Hematopoietic multipotent progenitor cell (in vitro differentiated cells): ENCODE data around the gene PDE11A. TPM values are rescaled to one million over a fixed set of nuclear protein-coding genes. Genes with fewer than 3 reads are reported as not detected.
"Not testable (repeated sequence)": the region's sequence is repeated elsewhere in the genome, so short reads cannot be mapped to it uniquely, and the experiment has no call there.

Experiments
- DNase-seq, 3 donors: peaks; one replicate each; pipeline ENCODE4 v3.0.0-alpha.2; 2011 to 2015; ENCODE audit warnings: low read depth in 2 of 3, low spot score in 2 of 3
- total RNA-seq: library from RNA; depleted of rRNA; stranded (reverse); fragments of >200 nt; gene quantifications from one replicate; pipeline ENCODE4 v1.2.3, GENCODE V29; 2012

The PDE11A gene
- under 0.01 TPM for total RNA-seq

DNA sequence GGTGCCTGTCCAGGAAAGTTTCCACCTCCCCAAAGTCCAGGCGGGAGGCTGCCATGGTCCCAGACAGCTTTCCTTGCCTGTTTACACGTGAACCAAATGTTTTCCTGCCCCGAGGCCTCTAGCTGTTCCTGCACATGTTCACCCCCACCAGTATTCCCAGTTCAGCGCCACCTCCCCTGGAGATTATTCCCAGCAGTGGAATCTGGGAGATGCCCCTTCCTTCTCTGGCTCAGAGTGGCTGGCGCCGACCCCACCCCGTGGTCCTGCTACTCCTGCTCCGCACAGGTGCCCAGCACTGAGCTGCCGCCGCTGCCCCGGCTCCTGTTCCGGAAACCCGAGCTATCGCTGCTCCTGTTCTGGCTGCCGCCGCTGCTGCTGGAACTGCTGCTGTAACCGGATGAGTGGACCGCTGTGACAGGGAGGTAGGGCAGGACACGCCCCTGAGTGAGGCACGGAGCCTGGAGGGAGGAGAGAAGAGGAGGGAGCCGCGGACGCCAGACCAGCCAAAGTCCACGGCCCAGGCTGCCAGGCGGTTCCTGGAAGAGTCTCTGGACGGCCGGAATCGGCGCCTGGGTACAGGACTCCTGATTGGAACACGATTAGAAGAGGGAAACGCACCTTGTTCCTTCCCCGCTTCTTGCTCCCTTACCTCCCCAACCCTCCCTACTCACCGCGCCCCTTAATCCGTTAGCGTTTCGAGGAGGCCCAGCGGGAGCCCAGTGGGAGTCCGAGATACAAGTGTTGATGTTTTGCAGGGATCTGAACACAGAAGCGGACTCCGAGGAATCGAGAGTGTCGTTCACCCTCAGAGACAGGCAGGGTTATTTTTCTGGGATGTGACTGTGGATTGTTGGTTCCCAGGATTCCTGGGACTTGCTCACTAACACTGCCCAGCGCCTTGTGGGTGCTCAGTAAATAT is at the start of gene PDE11A:
PDE11A (minus strand) TSS at position 395 of the 919 bp plus-strand sequence; CDS start at position 55, 340 bp downstream.
- peak in 2 of 3 donors; percentile 45 to 61 for DNase-seq

DNA sequence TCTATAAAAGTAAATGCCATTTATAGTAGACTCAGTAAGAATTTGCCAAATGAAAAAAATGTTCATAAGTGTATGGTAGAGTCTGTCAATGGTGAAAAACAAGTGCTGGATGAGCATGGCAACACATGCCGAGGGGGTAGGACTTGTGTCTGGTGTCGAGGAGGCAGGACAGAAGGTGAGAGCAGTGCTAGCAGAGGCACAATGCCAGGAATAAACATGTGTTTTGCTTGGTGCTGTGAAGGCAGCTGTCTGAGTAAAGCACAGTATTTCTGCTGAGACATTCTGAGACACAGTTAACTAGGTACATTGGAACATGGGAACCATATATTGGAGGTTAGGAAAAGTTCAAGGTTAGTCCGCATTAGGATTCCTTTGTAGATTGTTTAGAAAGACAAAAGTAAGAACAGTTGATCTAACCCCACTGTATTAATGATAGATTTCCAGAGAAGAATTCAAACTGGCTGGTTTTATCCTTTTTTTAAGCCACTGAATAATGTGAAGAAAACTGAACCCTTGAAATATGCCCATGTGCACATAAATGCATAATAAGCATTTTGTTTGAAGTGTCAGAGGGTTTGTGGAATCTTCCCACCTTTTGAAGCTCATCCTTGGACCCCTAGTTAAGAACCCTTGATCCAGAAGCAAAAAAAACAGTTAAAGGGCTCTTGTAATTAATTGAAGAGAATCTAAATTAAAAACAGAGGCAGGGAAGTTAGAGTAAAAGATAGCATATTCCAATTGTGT is 46.8 kb upstream of the PDE11A start:
- DNase-seq: no peak

DNA sequence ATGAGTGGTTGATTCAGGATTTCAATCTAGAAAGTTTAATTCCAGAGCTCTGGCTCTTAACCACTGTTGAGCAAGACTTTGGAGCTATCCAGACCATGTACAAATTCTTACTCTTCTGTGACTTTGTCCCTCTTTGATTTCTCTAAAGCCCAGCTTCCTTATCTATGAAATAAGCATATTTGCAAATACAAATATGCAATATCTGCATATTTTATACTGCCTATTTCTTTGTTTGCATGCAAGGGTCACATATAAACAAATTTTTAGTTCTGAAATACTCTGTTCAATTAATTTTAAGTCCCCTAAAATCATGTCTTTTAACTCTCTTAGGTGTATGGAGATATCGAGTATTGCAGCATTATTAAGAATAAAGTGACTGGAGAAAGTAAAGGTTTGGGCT is 45.1 kb upstream of the PDE11A start:
- DNase-seq: no peak

DNA sequence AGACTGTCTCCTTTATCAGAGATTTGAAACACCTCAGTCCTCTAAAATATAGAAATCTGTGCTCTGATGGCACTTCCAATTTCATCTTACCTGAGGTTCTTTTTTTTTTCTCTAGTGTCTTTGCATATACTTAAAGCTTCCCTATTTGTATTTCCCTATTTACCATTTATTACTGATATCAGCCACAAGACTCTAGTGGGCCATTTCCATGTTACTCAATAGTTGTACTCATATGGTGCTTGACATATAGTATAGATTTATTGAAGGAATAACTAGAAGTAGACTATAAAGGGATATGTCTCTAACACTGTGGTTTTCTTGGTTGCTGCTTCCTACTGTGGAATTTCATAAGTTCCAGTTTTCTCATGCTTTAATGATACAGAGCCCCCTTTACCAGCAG is 42.7 kb upstream of the PDE11A start:
- no peak for DNase-seq

DNA sequence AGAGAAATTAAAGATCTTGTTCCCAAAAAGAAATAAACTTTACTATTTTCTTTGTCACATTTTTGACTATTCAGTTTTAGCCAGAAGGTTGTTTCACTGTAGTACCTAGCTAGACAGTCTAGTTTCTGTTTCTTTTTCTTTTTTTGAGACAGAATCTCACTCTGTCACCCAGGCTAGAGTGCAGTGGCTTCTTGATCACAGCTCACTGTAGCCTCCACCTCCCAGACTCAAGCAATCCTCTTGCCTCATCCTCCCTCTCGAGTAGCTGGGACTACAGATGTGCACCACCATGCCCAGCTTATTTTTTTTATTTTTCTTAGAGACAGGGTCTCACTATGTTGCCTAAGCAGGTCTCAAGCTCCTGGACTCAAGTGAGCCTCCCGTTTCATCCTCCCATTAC is 41.9 kb upstream of the PDE11A start:
- DNase-seq: no peak

DNA sequence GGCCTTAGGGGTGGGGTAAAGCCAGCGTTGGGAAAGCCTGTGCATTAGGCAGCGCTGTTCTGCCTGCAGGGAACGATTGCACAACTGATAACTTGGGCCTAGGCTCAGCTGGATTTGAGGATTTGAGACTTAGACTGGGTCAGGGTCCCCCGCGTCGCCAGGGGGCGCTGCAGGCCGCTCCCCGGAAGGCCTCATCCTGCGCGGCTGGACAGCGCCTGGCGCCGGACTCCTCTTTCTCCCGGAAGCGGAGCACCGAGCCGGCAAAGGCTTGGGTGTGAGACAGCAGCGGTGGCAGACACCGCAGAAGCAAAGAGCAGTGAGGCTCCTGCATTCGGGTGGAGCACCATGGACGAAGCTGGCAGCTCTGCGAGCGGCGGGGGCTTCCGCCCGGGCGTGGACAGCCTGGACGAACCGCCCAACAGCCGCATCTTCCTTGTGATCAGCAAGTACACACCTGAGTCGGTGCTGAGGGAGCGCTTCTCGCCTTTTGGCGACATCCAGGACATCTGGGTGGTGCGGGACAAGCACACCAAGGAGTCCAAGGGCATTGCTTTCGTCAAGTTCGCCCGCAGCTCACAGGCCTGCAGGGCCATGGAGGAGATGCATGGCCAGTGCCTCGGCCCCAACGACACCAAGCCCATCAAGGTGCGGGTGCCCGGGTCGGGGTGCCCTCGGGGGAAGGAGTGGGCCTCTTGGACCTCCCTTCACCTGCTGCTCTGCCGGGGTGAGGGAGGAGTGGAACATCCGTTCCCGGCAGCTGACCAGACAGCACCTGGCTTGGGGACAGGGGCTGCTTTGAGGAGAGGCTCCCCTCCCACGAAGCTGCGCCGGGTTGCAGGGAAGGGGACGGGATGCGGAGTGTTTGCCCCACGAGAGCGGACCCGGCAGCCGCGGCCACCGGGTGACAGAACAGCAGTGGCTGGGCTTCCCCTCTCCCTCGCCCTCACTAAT is 39.9 kb upstream of the PDE11A start, which contains the start of gene RBM45:
RBM45 (plus strand) TSS at position 236 of the 951 bp plus-strand sequence; CDS start at position 346, 110 bp downstream.
- DNase-seq: peak; percentile 75 to 90 (median 89)

DNA sequence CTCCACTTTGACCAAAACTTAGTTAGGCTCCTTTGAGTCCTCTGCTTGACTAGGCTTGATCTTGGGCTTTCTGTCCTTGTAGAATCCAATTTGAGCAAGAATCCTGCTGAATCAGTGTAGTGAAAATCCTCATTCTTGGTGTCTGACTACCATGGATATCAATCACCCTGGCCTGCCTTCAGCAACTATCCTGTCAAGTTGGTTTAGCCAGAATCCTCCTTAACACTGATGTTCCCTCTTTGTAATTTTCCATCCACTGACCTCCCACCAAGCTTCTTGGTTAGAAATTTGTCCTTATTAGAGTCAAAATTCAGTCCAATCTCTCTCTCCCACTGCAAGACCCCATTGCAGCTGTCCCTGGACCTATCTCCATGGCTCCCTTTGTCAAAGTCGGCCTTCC is 39.2 kb upstream of the PDE11A start:
- DNase-seq: no peak

DNA sequence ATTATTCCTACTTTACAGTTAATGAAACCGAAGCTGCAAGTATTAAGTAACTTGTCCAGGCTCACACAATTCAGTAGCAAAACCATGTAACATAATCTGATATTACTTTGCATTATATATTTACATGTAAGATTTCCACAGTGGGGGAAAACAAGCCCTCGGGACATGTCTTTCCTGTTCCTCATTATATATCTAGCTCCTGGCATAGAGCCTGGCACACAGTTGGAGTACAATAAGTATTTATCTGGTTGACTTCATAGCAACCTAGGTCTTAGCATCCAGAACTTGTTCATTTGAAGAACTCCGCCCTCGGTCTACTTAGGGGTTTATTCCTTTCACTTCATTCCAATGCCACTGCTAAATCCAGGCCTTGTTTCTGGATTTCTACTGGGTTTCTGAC is 38.1 kb upstream of the PDE11A start:
- no peak for DNase-seq

DNA sequence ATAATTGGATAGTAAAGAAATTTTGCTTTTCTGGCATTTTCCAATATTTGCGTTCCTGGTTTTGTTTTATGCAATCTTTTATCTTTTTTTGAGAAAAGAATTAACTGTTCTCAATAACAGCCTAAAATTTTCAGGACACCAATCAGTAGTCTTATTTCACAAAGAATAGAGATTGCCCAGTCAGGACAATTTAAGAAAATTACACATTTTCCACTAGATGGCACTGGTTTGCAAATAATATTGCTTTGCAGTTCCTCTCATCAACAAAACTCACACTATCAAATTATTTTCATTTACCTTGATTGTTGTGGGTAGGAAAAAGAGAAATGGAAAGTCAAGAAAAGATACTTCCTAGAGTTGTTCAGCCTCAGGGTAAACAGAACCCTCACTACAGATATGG is 37.2 kb upstream of the PDE11A start:
- DNase-seq: peak in 2 of 3 donors; percentile 33 to 67

DNA sequence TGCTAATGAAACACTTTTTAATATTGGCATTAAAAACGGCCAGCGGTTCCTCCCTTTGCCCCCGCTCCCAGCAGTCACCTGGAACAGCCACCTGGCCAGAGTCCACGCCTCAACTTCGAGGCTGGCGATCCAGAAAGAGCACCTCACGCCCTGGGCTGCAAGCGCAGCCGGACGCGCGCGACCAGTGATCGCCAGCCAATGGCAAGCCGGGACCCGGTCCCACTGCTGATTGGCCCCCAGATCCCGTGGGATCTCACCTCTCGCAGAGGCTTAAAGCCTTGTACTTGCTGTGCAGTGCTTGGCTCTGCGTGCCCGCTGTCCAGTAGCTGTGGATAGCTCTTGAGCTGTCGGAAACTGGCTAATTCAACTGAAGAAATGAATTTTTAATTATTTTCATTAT is 35.6 kb upstream of the PDE11A start:
- no peak for DNase-seq

DNA sequence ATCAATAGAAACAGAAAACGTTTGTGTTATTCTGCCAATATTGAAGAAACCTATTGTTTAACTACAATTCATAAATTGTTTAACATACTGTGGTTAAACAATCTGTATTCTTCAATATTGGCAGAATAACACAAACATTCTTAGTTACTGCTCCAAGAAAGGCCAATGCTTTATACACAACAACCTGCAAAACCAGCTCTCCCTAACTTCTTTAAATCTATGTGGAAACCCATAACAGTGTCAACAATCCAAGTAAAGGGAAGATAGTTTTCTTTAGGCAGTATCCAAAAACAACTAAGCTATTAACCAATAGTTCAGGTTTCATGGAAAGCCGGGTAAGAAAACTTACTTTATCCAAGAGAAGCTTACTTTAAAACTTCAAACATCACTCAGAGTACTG is 33.5 kb upstream of the PDE11A start:
- no peak for DNase-seq

DNA sequence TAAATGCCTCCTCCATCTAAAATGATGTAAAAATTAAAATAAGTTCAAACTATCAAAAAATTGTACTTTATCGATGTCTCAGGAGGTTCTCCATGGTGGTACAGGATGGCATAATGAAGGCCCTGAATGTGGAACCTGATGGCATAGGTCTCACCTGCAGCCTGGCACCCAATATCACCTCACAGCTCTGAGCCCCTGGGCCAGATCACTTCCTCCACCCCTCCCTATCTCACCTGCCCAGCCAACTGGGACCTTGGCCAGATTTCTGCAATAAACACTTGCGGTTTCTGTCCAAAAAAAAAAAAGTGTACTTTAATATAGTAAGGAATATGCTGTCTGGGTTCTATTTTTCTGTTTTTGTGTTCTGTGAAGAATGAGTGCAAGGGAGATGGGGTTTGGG is 33.0 kb upstream of the PDE11A start:
- no peak for DNase-seq

DNA sequence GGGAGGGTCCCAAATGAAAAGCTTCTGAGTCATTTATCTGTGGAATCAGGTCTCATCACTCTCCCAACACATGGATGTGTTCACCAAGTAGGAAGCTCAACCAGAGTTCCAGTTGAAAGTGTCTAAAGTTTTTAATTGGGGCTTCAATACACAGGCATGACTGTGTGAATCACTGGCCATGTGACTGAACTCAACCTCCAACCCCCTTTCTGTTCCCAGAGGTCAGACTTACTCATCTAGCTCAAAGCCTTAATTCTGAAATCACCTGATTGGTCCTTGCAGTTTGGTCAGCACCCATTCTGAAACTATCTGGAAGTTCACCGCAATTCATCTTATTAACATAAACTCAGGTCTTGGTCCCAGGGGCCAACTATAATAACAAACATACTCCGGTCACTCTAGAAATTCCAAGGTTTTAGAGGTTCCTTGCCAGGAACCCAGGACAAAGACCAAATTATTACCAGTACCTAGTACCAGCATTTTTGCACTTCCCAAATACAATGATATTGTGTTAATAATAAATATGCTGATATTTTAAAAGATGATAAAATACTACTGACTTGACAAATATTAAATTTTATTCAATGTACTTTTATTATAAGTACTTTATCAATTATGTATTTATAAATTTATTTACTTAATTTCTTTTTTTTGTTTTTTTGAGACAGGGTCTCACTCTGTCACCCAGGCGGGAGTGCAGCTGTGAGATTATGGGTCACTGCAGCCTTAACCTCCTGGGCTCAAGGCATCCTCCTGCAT is 28.9 kb upstream of the PDE11A start:
- DNase-seq: no peak

DNA sequence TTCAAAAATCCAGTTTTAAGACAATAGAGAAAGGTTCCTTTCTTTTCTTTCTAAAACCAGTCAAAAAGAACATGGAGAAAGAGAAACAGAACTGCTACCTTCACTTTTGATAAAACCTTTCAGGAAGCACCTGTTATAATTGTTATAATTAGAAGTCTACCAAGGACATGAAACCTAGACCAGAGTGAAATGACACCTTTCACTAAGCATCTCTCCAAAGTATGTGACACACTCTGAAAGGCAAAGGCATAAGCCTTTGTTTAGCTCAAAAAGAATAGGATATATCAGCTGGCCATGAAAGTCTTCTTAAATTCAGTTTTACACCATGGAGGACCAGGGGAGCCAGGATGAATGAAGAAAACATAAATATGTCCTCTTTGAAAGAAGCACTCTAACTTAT is 20.9 kb upstream of the PDE11A start:
- DNase-seq: no peak

DNA sequence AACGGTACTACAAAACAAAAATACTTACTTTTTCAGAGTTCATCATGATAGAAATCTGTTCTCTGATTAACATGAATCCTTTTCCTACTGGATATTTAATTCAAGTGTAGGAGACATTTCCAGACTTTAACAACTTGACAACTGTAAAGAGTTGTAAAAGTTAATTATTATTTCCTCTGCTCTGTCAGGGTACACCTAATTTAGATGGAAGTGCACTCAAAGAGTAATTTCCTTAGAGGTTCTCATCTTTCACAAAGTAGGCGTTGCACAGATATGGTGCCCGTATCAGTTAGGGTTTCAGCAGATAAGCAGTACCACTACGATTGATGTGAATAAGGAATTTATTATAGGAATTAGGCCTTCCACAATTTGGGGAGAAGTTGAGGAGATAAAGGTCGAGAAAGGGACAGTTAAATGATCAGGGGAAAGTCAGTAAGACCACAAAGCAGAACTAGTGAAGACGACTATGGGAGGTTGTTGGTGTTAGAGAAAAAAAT is 16.2 kb upstream of the PDE11A start:
- no peak for DNase-seq

DNA sequence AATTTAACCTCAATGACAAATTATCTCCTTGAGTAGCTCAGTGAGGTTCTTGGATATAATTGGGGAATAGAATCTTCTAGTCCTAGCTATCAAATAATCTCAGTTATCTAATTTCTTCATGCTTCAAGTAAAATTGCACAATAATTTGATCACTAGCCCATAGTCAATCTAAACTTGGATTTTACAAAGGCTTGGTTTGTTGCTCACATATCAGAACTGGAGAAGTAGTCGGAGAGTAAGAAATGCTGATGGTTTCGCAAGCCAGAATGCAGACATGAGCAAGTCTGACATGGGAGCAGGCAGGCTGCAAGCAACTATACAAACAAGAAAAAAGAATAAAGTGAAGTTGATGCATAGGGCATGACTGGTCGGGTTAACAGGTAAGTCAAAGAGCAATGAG is 11.7 kb upstream of the PDE11A start:
- DNase-seq: no peak

DNA sequence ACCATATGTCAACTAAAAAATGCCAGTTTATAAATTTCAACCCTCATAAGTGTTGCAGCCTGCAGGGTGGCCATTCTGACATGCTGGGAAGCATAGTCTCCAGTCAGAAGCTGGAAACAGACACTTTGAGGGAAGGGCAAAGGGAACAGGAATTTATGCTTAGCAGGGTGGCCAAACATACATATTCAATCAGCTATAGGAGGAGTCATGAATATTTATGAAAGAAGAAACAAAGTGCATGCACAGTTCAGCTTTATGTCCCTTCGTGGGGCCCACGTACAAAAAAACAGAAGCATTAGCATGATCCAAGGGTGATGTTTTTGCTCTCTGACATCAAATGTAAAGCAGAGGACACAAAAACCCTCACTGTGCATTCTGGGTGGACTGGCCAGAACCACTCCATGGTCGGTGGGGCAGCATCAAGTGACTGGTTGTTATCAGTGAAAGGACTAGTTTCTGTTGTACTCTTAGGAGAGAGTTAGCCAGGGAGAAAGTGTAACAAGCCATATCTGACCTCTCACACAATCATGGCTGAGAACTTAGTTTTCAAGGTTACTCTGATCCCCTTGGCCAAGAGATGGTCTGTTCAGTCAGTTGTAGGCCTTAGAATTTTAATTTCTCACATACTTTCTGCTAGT is 9.9 kb upstream of the PDE11A start:
- DNase-seq: no peak

DNA sequence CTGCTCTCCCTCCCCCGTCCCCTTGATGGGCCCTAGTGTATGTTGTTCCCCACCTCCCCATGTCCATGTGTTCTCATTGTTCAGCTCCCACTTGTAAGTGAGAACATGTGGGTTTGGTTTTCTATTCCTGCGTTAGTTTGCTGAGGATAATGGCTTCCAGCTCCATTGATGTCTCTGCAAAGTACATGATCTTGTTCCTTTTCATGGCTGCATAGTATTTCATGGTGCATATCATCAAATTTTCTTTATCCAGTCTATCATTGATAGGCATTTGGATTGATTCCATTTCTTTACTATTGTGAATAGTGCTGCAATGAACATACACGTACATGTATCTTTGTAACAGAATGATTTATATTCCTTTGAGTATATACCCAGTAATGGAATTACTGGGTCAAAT is 6.7 kb upstream of the PDE11A start:
- DNase-seq: not testable (repeated sequence)

DNA sequence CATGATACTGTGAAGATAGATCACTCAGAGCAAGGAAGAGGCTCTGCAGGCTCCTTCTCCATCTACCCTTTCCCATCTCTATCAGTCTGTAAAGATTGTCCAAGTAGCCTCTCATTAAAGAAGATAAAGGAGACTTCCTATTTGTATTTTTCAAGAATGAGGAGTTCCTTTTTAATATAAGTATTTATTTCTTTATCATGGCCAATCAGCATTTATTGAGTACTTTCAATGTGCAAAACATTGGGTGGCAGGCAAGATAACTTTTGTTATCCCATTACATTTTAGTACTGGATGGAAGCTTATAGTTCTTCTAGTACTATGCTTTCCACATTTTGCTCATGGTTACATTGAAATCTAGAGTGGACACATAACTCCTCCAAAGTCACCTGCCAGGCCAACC is 3.6 kb upstream of the PDE11A start:
- DNase-seq: no peak
